ENCODE measurements around the gene CENPP.

Gene CENPP

GRCh38 chr9:92666912-92667532 is 341.3 kb downstream of the CENPP start:
- TF ChIP-seq POLR2A (IDR thresholded peaks at IDR 0.05; ENCODE audit: low read depth, low read length), result no peak
- FAIRE-seq (no peak), DNase-seq (ENCODE audit: insufficient read length, low spot score) (no peak)

DNA sequence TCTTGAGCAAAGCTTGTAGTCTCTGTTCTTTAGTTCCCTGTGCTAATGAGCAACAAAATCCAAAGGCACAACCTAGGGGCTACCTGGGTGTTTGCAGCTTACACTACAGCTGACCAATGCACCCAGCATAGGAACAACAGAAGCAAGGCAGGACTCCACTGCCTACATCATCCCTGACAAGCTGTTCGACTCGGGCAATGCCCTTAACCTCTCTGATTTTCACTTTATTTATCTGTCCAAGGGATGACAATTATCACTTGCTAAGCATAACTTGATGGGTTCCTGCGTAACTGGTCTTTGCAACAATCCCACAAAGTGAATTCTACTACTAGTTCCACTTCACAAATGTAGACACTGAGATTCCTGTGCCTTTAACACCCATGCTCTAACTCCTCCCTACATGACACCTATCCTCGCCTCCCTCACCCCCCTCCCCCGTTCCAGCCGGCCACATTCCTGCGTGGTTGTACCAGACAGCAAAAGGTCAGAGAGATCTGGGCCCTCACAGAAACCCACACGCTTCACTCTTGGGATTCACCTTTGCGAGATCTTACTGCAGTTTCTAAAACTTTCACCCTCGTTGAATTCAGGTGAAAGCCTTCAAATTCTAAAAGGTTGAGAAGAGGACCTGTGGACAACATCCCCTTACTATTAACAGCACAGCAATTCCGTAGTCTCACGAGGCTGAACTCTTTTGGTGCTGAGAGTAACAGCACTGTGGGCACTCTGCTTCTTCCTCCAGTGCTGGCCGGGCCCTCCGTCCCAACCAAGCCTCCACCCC is 343.2 kb downstream of the CENPP start:
- FAIRE-seq, result peak; percentile 33
- TF ChIP-seq POLR2A (IDR thresholded peaks at IDR 0.05; ENCODE audit: low read depth, low read length), result no peak
- DNase-seq (ENCODE audit: insufficient read length, low spot score), result peak; percentile 79

GRCh38 chr9:92669527-92669889 is 343.8 kb downstream of the CENPP start:
- DNase-seq (ENCODE audit: insufficient read length, low spot score) (no peak), FAIRE-seq (no peak)
- TF ChIP-seq POLR2A (IDR thresholded peaks at IDR 0.05; ENCODE audit: low read depth, low read length), result no peak

All from H54 (cell line).